DND-41 (cell line): ENCODE measurements around the gene UPP2.

ENCODE experiments used
- ATAC-seq: fragments of 200-7000 bp; cut with Tn5 transposase; 3 replicates; pipeline ENCODE4 v1.9.1; 2021; ENCODE audit warnings: low read depth; ENCODE audit not compliant: insufficient read depth
- DNase-seq: peaks from one replicate; pipeline ENCODE4 v3.0.0-alpha.2; 2020
- H2AFZ ChIP-seq: 2 replicates; pipeline ENCODE4 v1.6.0; 2012; ENCODE audit warnings: low read depth, low read length
- H3K27ac ChIP-seq: 2 replicates; pipeline ENCODE4 v1.5.1; 2012; ENCODE audit warnings: low read length, inconsistent platforms
- H3K27me3 ChIP-seq: fragments of 200-600 bp; sonication (generic); 2 replicates; pipeline ENCODE4 v1.6.0; 2012; ENCODE audit warnings: low read length, mild to moderate bottlenecking, inconsistent platforms; ENCODE audit not compliant: insufficient read depth, poor library complexity
- H3K36me3 ChIP-seq: 2 replicates; pipeline ENCODE4 v1.5.1; 2012; ENCODE audit warnings: low read length, inconsistent platforms; ENCODE audit not compliant: insufficient read depth
- H3K4me1 ChIP-seq: 2 replicates; pipeline ENCODE4 v1.5.1; 2012; ENCODE audit warnings: mild to moderate bottlenecking, low read length; ENCODE audit not compliant: insufficient read depth
- H3K4me2 ChIP-seq: 2 replicates; pipeline ENCODE4 v1.6.0; 2012; ENCODE audit warnings: mild to moderate bottlenecking, moderate library complexity, low read length, inconsistent platforms; ENCODE audit not compliant: insufficient read depth
- H3K4me3 ChIP-seq, 2 experiments: fragments of 200-600 bp in 1 of 2; shearing (Covaris generic) in 1 of 2; 2 replicates each; pipeline ENCODE4 v1.5.1; 2012 to 2016; ENCODE audit warnings: inconsistent platforms in 2 of 2, low read length in 2 of 2, mild to moderate bottlenecking in 2 of 2, low read depth in 1 of 2, moderate library complexity in 1 of 2
- H3K79me2 ChIP-seq: 2 replicates; pipeline ENCODE4 v1.6.0; 2012; ENCODE audit warnings: low read length, inconsistent platforms; ENCODE audit not compliant: insufficient read depth
- H3K9ac ChIP-seq: 2 replicates; pipeline ENCODE4 v1.6.0; 2012; ENCODE audit warnings: low read depth, mild to moderate bottlenecking, inconsistent platforms, low read length, moderate library complexity
- H3K9me3 ChIP-seq: 2 replicates; pipeline ENCODE4 v1.5.1; 2012; ENCODE audit warnings: low read length, moderate library complexity, mild to moderate bottlenecking, inconsistent platforms; ENCODE audit not compliant: insufficient read depth, severe bottlenecking
- H4K20me1 ChIP-seq: 2 replicates; pipeline ENCODE4 v1.6.0; 2012; ENCODE audit warnings: low read length; ENCODE audit not compliant: insufficient read depth
- EZH2 ChIP-seq: IDR thresholded peaks from 3 replicates; pipeline ENCODE4 v1.6.1; 2012; ENCODE audit warnings: borderline replicate concordance, low read depth, mild to moderate bottlenecking, moderate library complexity, low read length, inconsistent platforms; ENCODE audit not compliant: severe bottlenecking
- TF ChIP-seq, protein P1 (sequence below): IDR thresholded peaks from 2 replicates; pipeline ENCODE4 v1.5.1; 2012; ENCODE audit warnings: borderline replicate concordance, low read length, moderate library complexity, mild to moderate bottlenecking; ENCODE audit not compliant: poor library complexity, severe bottlenecking; ENCODE audit errors: extremely low read depth

UPP2 gene

DNA sequence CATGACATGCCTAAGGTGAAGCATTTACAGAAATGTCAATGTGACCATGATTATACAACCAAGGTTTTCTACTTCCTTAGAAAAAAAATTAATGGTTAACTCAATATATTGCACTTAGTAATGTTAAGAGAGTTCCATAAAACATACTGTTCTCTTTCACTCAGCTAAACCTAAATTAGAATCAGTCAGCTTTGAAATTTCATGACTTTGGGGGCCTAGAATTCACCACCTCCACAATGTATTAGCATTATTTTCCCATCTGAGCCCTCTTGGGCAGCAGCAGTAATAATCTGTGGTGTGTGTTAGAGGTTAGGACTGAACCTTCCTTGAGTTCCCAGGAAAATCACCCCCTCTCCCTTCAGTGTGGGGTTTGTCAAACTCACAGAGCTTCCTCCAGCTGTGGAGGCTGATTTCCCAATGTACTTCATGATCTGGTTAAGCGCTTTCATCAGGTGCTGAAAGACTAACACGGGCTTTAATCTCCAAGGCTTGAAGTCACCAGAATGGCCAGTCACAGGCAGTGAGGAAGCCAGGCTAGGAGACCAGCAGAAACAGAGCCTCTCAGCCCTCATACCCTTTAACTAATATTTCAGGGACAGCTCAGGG is 7.1 kb upstream of the UPP2 start:
- TF ChIP-seq, protein P1, sequence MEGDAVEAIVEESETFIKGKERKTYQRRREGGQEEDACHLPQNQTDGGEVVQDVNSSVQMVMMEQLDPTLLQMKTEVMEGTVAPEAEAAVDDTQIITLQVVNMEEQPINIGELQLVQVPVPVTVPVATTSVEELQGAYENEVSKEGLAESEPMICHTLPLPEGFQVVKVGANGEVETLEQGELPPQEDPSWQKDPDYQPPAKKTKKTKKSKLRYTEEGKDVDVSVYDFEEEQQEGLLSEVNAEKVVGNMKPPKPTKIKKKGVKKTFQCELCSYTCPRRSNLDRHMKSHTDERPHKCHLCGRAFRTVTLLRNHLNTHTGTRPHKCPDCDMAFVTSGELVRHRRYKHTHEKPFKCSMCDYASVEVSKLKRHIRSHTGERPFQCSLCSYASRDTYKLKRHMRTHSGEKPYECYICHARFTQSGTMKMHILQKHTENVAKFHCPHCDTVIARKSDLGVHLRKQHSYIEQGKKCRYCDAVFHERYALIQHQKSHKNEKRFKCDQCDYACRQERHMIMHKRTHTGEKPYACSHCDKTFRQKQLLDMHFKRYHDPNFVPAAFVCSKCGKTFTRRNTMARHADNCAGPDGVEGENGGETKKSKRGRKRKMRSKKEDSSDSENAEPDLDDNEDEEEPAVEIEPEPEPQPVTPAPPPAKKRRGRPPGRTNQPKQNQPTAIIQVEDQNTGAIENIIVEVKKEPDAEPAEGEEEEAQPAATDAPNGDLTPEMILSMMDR, result no peak
- no peak for TF ChIP-seq EZH2

DNA sequence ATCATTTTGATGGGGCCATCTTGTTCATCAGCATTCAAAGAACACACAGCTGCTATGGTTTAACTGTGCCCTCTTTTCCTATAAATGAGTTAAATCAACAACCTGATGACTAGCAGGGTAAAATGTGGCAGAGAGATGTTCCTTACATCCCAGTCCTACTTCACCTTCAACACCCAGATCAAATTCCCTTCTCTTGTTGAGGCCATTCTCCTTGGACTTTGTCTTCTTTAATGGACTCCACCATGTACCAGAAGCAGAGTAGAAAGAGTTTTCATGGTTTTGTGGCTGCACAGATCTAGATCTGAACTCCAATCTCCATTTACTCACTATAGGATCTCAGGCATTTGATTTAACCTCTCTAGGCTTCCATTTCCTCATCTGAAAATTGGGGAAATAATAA is 6.4 kb upstream of the UPP2 start:
- H4K20me1 ChIP-seq, result no peaks in the 10 kb centered on the region
- DNase-seq, result no peak
- no peaks in the 10 kb centered on the region for H3K36me3 ChIP-seq
- H3K9ac ChIP-seq, result no peak overlapping the region
- no peak overlapping the region for H3K27ac ChIP-seq
- H2AFZ ChIP-seq, result no peak overlapping the region
- no peaks in the 10 kb centered on the region for H3K9me3 ChIP-seq
- ATAC-seq, result no peak
- H3K4me3 ChIP-seq, result no peak overlapping the region
- TF ChIP-seq, protein P1, result no peak
- no peak for TF ChIP-seq EZH2
- no peaks in the 10 kb centered on the region for H3K79me2 ChIP-seq
- peaks cover 5% of the 10 kb centered on the region for H3K27me3 ChIP-seq
- no peaks in the 10 kb centered on the region for H3K4me1 ChIP-seq
- no peak overlapping the region for H3K4me2 ChIP-seq

More for the DNA sequence above, 7.1 kb upstream of the UPP2 start:
- no peaks in the 10 kb centered on the region for H3K36me3 ChIP-seq
- ATAC-seq, result no peak
- no peak overlapping the region for H3K27ac ChIP-seq
- H3K4me3 ChIP-seq, result no peak overlapping the region
- H3K27me3 ChIP-seq, result peaks cover 5% of the 10 kb centered on the region
- H3K79me2 ChIP-seq, result no peaks in the 10 kb centered on the region
- H3K4me1 ChIP-seq, result no peaks in the 10 kb centered on the region
- no peak for DNase-seq
- no peak overlapping the region for H3K4me2 ChIP-seq
- H3K9ac ChIP-seq, result no peak overlapping the region
- no peaks in the 10 kb centered on the region for H3K9me3 ChIP-seq
- H2AFZ ChIP-seq, result no peak overlapping the region
- H4K20me1 ChIP-seq, result no peaks in the 10 kb centered on the region

- Histone ChIP-seq H3K4me2 (no peak overlapping the region), H3K9ac (no peak overlapping the region), H3K27ac (no peak overlapping the region), H3K27me3 (peaks cover 5% of the 10 kb centered on the region), H3K4me1 (no peaks in the 10 kb centered on the region), H4K20me1 (no peaks in the 10 kb centered on the region), H2AFZ (no peak overlapping the region), H3K36me3 (no peaks in the 10 kb centered on the region), H3K9me3 (no peaks in the 10 kb centered on the region), H3K79me2 (no peaks in the 10 kb centered on the region), H3K4me3 (no peak overlapping the region)
- no peak for ATAC-seq
- no peak for DNase-seq
- TF ChIP-seq, protein P1, result no peak
Measured at GRCh38 chr2:158095912-158096311, 5.8 kb upstream of the UPP2 start.

GRCh38 chr2:158097481-158097880 is 4.2 kb upstream of the UPP2 start:
- no peak for DNase-seq
- Histone ChIP-seq H3K27me3 (peaks cover 5% of the 10 kb centered on the region), H3K4me3 (no peak overlapping the region), H3K9me3 (no peaks in the 10 kb centered on the region), H3K9ac (no peak overlapping the region), H4K20me1 (no peaks in the 10 kb centered on the region), H3K27ac (no peak overlapping the region), H2AFZ (no peak overlapping the region), H3K4me2 (no peak overlapping the region), H3K36me3 (no peaks in the 10 kb centered on the region), H3K4me1 (no peaks in the 10 kb centered on the region), H3K79me2 (no peaks in the 10 kb centered on the region)
- ATAC-seq, result no peak
- TF ChIP-seq EZH2, result no peak
- TF ChIP-seq, protein P1, result no peak
